Prostate gland (tissue), 2 donors: ENCODE data around the gene OR3A2.

Experiments
- POLR2A ChIP-seq: fragments of 450-650 bp; IDR thresholded peaks from one replicate; pipeline ENCODE4 v1.6.1; 2016; ENCODE audit warnings: antibody characterized with exemption, mild to moderate bottlenecking
- TF ChIP-seq, protein P1 (sequence below), 4 experiments: fragments of 200-600 bp in 2 of 4; fragments of 450-650 bp in 2 of 4; sonication (generic) in 2 of 4; IDR thresholded peaks; 1 replicate in 3 of 4; 2 replicates in 1 of 4; pipeline ENCODE4 v1.5.1; 2016 to 2019; ENCODE audit warnings: antibody characterized with exemption in 4 of 4, mild to moderate bottlenecking in 2 of 4, moderate library complexity in 2 of 4

DNA sequence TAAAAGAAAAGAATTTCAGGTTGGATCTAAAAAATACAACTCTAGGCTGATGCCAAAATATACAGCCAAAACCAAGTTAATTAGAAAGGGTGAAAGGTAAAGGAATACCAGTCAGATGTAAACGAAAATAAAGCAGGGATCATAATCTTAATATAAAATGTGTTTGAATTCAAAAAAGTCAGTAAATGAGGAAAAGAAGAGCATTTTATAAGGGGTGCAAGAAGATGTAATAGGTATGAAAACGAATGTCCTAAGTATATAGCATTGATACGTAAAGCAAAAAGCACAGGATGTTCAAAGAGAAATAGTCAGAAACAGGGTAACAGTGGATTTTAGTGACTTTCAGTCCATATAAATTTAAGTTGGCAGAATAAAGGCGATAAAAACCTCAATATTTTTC, 90.5 kb downstream of the OR3A2 start:
- TF ChIP-seq, protein P1, sequence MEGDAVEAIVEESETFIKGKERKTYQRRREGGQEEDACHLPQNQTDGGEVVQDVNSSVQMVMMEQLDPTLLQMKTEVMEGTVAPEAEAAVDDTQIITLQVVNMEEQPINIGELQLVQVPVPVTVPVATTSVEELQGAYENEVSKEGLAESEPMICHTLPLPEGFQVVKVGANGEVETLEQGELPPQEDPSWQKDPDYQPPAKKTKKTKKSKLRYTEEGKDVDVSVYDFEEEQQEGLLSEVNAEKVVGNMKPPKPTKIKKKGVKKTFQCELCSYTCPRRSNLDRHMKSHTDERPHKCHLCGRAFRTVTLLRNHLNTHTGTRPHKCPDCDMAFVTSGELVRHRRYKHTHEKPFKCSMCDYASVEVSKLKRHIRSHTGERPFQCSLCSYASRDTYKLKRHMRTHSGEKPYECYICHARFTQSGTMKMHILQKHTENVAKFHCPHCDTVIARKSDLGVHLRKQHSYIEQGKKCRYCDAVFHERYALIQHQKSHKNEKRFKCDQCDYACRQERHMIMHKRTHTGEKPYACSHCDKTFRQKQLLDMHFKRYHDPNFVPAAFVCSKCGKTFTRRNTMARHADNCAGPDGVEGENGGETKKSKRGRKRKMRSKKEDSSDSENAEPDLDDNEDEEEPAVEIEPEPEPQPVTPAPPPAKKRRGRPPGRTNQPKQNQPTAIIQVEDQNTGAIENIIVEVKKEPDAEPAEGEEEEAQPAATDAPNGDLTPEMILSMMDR (IDR thresholded peaks at IDR 0.05) = no peak
- no peak for TF ChIP-seq POLR2A
